HG03196 (cell line): ENCODE results near the gene PRMT9.

ENCODE experiments used
- ATAC-seq: cut with Tn5 transposase; IDR thresholded peaks from one replicate; pipeline ENCODE4 v1.9.1; 2021; ENCODE audit not compliant: unreplicated experiment

PRMT9 gene

DNA sequence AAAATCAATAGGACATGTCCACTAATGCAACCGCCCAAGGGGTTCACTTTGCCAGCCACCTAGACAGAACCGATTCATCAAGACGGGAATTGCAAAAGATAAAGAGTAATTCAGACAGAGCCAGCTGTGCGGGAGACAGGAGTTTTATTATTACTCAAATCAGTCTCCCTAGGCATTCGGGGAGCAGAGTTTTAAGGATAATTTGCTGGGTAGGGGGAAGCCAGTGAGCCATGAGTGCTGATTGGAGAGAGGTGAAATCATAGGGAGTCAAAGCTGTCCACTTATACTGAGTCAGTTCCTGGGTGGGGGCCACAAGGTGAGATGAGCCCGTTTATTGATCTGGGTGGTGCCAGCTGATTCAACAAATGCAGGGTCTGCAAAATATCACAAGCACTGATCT lies 58.2 kb downstream of the PRMT9 start:
- no peak for ATAC-seq

DNA sequence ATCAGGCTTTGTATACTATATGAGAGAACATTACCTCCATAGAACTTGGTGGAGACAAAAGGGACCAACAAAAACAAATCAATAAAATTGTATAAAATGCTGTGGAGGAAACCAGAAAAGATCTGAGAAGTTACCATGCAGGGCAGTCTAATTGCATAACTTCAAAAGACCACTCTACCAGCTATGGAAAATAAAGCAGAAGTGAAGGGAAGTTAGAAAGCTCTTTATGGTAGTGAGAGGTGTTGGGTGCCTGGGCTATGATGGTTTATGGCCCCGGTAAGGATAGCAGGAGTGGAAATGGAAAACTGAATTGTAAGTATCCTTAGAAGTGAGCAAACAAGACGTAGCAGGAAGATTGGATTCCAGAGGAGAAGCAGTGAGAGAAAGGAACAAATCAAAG lies 63.6 kb downstream of the PRMT9 start:
- no peak for ATAC-seq

DNA sequence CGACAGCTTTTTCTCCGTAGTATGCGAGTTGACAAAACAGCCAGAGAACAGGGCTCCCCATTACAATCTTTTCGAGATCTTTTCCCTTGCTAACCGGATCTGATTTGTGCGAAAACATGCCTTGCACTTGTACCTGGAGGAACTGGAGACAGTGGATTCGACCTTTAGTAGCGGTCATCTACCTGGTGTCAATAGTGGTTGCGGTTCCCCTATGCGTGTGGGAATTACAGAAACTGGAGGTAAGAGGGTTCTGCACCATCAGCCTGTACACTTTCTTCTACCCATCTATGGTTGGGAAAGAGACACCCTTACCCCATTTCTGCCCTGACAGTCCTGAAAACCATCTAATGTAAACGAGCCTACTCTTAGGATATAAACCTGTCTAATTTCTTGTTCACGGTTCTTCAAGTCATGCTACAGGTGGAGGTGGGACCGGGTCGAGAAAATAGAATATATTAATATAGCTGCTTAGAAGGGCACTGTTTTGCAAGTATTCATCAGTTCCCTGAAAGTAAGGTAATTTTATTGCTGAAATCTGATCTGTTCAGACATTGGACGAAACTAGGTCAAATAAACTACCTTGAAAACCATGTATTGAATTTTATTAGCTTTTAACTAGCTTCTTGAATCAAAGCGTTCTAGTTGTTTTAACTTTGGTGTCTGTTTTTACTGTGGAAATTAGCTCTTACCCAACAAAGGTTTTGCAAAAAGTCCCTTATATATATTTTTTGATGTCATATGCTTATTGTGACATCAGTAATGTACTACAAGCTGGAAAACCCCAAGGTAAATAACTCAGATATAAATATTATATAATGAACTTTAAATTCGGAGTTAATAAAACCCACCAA lies 65.9 kb downstream of the PRMT9 start:
- ATAC-seq = peak; percentile 13

DNA sequence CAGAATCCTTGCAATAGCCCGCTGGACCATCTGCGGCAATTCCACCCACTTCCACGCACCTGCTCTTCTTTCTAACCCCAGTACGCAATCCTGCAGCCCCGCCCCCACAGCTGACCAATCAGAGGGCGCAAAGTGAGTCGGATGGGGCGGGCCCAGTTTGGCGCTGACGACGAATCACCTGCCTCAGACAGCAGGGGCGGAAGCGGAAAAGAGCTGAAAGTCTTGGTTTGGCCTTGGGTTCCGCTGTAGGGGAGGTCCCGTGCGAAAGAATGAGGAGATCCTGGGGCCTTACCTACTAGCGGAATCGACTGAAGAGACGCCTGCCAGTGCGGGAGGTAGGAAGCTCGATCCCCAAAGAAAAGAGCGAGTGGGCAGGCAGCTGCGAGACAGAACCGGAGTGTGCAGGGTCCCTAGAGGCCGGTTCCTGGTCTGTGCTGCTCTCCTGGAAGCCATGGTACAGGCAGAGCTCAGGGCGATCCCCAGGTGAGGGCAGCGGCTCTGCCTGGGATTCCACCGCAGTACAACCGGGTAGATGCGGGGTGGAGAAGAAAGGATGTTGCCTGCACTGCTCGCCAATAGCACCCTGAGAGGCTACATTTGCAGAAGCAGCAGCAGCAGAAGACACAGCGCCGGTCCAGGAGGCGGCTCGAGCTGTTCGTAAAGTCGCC lies 66.7 kb downstream of the PRMT9 start, which contains the start of gene TMEM184C:
Gene TMEM184C, plus strand, starts transcription at position 225 of the 668 bp plus-strand sequence. CDS start 560 bp downstream, outside the sequence.
- ATAC-seq = peak; percentile 100

DNA sequence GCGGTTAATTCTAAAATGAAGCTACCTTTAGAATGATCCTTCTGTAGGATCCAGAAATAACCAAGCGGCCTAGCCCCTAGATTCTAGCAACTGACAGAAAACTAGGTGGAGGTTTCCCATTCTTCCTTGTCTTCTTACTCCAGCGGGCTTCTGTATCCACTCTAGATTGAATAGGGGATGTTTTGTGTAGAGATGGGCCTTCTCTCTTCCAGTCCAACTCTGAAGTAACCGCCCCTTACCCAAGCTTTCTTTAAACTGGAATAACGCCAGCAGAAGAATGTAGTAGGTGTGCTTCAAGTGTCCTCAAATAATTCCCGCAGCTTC lies 67.2 kb downstream of the PRMT9 start:
- ATAC-seq = peak; percentile 16

DNA sequence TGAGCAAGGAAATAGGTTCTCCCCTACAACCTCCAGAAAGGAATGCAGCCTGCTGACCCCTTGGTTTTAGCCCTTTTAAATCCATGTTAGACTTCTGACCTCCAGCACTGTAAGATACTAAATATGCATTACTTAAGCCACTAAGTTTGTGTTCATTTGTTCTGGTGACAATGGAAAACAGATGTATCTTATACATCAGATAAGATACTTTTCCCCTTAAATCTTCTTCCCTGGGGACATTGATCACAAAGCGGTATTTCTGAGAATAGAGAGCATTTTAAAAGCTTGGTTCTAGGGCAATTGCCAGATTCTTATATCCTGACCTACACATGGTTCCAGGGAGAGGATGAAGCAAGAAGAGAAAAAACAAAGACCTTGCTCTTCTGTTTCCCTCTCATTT lies 73.3 kb downstream of the PRMT9 start:
- no peak for ATAC-seq

DNA sequence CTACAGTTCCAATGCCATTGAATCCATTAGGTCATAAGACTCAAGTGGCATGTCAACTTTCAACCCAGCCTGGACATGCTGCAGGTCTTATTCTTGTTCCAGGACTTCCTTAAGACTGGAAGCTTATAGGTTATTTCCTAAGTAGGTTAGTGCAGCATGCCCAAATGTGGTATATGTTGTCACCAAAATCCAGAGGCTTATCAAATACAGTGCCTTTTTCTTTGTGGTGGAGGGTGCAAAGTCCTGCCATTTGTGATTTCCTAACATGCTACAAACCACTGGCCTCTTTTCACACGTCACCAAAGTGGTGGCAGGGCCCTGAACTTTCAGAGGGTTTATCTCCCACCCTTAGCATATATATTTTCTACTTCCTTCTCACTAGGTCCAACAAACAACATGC lies 76.5 kb downstream of the PRMT9 start:
- ATAC-seq = no peak

DNA sequence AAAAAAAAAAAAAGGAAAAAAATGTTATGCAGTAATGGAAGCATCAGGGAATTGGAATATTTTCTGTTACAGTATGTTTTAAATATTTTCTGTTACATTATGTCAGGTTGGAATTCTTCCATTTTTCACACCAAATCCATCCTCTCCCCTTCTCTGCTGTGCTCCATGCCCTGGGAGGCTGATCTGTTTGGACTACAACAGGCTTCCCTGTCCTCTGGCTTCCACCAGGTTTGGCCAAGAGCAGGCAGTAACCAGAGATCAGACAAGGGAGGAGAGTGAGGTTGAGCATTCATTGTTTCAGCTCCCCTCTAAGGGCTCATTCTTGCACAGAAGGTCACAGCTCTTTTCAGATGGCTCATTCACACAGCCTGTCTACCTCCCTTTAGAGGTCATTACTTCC lies 78.5 kb downstream of the PRMT9 start:
- no peak for ATAC-seq

DNA sequence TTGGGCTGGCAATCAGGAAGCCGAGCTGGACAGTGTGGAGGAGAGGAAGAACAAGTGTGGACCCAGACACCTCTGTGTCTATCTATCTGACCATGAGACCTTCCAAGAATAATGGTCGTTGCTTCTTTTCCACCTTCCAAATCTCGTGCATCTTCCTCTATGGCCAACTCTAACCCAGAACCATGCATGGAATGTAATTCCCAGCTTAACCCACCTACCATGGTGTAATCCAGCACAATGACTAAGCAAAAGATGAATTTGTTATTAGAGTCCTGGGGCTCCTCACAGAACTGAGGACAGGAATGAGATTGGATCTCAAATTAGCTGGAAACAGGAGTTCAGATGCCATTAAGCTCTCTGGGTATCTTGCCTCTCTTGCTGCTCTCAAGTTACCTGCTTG lies 84.2 kb downstream of the PRMT9 start:
- no peak for ATAC-seq

DNA sequence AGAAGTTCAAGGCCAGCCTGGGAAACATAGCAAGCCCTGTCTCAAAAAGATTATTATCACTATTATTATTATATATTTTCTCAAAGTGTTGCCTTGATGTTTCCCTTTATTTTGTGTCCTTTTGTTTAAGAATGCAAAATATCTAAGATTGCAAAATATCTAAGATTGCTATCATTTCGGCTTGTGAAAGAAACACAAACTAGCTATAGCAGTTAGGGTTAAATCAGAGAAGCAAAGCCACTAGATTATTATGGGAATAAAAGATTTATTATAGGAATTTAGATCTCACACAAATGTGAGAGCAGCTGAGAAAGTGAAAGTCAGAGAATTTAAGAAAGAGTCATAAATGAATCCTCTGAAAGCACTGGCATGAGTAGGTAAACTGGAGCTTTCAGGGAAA lies 84.8 kb downstream of the PRMT9 start:
- ATAC-seq = no peak

DNA sequence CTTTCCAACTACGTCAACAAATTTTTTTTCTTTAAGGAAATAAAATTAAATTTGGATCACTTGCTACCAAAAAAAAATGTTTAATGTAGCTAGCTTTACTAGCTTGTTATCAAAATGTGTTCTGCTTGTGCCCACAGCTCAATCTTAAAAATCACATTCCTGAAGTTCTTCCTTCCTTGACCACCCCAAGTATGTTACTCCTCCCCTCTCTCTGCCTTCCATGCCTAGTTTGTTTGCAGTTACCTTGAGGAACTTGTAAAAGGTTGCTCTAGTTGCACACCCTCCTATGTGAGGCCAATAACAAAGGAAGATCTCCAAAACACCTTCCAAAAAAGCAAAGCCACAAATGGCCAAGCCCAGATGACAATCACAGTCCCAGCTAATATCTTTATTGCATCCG lies 86.4 kb downstream of the PRMT9 start:
- ATAC-seq = no peak

DNA sequence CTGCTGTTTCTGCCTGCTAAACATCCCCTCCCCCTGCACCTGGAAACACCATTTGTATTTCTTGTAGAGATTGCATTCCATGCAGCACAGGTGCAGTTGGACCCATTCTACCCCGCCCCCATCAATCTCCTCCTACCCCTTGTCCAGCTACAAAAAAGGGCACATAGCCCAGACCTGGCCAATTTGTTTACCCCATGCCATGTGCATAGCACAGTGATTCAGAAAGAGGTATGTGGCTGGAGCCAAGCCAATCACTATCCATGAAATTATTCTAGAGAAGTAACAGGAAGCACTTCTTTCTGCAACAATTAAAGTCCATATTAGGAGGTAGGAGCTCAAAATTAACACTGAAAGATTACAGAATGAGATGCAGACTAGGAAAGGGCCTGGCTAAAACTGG lies 87.0 kb downstream of the PRMT9 start:
- ATAC-seq = no peak

DNA sequence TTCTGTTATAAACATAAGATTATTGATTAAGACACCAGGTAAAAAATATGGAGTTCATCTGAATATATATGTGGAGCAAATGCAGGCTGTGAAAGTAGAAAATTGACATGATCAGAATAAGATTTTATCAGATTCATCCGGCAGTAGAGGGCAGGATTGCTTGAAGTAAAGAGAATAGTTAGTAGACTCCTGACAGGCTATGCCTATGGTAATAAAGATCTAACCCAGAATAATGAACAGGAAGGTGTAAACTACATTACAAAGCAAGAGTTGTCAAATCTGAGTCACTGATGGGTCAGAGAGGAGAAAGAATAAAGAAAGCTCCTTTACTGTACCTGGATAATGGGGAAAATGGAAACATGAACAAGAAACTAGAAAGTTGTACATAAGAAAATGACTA lies 87.6 kb downstream of the PRMT9 start:
- no peak for ATAC-seq

DNA sequence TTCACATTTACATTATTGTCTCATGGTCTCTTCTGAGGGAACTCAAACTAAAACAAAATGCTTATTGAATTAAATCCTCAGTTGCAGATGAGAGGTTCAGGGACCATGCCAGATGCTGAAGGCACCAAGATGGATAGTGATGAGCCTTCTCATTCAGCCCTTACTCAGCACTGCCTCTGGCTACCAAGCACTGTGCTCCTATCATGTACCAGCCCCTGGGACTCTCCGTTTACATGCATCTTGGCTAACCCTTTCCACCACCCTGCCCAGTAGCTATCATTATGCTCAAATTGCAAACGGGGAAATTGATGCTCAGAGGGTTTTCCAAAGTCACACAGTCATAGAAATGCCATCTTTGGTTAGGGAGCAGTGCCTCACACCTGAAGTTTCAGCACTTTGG lies 89.4 kb downstream of the PRMT9 start:
- ATAC-seq = no peak

DNA sequence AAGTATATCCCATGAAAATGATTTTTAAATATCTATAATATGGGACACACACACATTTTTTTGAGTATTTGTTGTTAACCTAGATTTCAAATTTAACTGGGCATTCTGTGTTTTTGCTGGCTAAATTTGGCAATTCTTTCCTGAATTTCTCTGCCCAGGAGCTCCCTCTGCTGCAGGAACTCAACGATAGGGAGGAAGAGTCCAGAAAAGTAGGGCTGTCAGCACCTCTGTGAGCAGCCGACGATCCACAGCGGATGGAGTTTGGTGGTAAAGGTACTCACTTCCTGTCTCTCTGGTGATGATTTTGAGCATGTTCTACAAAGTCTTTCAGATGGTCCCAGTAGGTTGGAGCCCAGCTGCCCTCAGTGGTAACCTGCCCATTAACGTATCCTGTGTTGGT lies 89.9 kb downstream of the PRMT9 start:
- no peak for ATAC-seq

DNA sequence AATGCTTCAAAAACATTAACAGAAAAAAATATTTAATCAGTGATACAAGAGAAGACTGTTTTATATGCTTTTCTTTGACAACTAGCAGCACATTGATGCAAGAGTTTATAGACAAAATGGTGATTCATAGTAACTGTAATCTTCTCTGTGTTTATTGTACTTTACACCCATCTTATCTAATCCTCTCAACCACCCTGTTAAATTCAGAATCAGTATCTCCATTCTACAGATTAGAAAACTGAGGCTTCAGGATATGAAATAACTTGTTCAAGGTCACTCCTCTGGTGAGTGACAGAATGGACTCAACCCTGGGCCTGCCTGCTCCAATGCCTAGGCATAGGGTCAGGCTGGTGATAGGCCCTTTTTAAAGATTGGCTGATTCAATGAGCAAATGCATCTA lies 92.9 kb downstream of the PRMT9 start:
- ATAC-seq = no peak

DNA sequence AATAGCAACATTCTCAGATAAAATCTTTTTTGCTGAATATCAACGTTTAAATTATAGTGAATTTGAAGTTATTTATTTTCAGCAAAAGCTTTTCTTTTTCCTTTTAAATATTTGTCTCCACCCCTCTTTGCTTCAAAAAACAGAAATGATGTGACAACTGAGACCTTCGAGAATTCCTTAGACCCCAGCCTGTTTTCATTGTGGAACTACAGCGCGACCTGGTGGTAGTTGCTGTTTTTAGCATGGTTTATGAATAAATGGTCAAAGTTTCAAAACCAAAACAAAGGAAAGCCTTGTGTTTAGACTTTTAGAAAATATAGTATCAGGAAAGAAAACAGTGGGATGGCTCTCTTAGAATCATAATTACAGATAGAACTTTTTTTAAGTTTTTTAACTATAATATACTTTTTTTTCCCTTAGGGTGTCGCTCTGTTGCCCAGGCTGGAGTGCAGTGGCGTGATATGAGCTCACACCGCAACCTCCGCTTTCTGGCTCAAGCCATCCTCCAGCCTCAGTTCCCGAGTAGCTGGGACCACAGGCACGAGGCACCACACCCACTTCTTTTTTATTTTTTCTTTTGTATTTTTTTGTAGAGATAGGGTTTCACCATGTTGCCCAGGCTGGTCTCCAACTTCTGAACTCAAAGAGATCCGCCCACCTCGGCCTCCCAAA lies 93.6 kb downstream of the PRMT9 start:
- peak; percentile 50 for ATAC-seq

DNA sequence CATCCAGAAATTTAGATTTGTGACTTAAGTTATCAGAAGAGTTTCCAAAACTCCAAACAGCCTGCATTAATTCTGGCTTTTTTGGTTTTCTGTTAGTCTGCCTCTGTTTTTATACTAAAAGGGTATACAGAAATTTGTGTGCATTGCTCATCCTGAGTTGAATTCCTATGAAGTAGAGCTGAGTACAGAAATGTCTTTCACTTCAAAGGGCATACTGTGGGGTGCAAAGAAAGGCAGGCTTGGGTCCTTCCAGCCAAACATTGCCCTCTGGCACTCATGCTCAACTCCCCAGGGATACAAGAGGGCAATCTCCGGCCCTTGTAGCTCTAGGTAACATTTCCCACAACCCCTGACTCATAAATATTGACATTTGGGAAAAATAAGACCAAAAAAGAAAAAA lies 94.4 kb downstream of the PRMT9 start:
- ATAC-seq = no peak
